ENCODE results near the gene COA1.
"Not testable (repeated sequence)": the region's sequence is repeated elsewhere in the genome, so short reads cannot be mapped to it uniquely, and the experiment has no call there.

The COA1 gene

GRCh38 chr7:43758029-43758821 lies 28.9 kb upstream of the COA1 start, which contains the start of gene BLVRA:
Gene BLVRA, plus strand, starts transcription at chr7:43758680. Its CDS starts 12,479 bp downstream, at chr7:43771159.
- no peak for DNase-seq (ENCODE audit: low spot score)

DNA sequence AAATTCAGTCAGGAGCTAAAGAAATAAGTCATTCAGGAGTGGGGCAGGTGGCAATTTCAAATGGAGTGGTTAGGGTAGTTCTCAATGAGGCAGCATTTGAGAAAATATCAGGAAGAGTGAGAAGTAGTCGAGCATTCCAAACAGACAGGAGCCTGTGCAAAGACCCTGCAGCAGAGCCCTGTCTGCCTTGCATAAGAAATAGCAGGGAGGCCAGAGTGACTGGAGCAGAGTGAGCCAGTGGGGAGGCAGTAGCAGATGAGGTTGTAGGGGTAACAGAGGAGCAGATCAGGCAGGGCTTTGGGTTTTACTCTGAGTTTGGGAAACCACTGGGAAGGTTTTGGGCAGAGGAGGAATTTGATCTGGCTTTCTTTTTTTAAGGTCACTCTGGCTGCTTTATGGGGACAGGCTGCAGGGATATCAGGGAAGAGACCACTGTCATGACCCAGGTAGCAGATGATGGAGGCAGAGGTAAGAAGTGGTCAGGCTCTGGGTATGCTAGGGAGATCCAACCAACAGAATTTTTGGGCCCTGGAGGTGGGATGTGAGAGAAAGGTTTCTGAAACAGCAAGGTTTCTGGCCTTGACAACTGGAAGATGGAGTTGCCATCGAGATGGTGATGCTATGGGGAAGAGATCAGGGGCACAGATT lies 27.9 kb upstream of the COA1 start:
- DNase-seq (ENCODE audit: low spot score) = no peak

GRCh38 chr7:43756368-43757072 lies 27.2 kb upstream of the COA1 start:
- no peak for DNase-seq (ENCODE audit: low spot score)

DNA sequence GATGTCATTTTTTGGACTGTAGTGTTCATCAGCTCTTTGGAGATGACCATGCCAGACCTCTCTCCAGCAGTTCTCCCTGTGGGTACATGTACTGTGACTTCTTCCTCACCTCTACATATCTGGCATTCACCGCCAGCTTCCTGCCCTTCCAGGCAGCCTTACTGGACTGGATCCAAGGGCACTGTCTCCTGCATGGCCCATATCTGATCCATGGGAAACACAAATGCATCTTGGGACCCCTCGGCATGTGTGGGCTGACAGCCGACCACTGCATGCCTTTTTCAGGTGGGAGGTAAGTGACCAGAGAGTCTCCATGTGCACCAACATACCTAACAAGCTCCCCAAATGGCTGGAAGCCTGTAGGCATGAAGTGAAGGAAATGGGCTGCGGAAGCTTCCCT lies 25.3 kb upstream of the COA1 start:
- no peak for DNase-seq (ENCODE audit: low spot score)

DNA sequence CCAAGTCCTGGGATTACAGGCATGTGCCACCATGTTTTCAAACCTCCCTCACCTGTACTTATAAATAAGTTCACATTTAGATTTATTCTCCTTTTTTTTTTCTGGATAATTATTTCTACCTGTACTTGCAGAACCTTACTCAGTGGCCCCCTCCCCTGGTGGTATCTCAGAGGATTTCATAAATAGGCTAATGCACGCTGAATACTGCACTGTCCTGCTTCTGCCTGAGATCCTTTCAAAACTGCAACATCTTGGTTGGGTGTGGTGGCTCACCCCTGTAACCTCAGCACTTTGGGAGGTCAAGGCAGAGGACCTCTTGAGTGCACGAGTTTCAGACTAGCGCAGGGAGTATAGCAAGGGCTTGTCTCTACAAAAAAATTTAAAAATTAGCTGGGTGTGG lies 24.5 kb upstream of the COA1 start:
- no peak for DNase-seq (ENCODE audit: low spot score)

DNA sequence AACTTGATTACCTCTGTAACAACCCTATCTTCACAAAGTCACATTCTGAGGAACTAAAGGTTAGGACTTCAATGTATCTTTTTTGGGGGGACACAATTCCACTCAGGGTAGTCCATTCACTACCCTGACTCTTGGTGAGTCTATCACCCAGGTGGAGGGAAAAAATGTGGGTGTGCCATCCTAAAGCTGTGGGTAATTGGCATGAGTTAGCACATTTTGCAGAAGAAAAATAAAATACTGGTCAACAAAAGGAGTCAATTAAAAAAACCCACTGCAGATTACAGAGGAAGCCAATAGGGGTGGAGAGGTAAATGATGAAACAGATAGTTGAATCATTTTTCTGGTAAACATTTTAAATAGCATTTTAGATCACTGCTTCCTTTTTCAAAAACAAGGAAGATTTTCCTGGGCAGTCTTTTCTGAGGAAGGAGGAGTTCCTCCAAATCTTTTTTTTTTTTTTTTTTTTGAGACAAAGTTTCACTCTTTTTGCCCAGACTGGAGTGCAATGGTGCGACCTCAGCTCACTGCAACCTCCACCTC lies 24.0 kb upstream of the COA1 start:
- DNase-seq (ENCODE audit: low spot score) = no peak

DNA sequence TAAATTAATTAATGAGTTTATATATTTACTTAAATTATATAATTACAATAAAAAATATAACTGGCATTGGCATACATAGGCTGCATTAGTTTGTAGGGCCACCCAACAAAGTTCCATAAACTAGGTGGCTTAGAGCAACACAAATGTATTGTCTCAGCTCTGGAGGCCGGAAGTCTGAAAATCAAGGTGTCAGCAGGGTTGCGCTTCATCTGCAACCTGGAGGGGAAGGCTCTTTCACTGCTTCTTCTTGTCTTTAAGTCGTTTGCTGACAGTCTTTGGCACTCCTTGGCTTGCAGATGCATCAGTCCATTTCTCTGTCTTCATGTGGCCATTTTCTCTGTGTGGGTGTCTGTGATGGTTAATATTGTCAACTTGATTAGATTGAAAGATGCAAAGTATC lies 23.1 kb upstream of the COA1 start:
- no peak for DNase-seq (ENCODE audit: low spot score)

GRCh38 chr7:43750016-43750887 lies 20.9 kb upstream of the COA1 start:
- no peak for DNase-seq (ENCODE audit: low spot score)

- DNase-seq (ENCODE audit: low spot score) = no peak
Measured at GRCh38 chr7:43749383-43749940, 20.1 kb upstream of the COA1 start.

GRCh38 chr7:43747328-43748105 lies 18.2 kb upstream of the COA1 start:
- no peak for DNase-seq (ENCODE audit: low spot score)

DNA sequence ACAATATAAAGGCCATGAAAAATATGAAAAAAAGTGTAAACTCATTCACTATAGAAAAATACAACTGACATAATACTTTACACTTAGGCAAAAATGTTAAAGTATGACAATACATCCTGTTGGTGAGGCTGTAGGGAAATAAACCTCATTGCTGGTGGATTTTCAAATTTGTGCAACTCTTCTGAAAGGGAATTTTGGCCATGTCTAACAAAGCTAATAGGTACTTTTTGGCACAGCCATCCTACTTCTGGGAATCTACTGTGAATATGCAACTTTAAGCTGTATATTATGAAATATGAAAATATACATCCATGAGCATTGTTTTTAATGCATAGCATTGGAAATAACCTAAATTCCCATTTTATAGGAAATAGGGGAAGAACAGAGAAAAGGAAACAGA lies 13.4 kb upstream of the COA1 start:
- no peak for DNase-seq (ENCODE audit: low spot score)

GRCh38 chr7:43737467-43738127 lies 8.3 kb upstream of the COA1 start:
- DNase-seq (ENCODE audit: low spot score) = no peak

DNA sequence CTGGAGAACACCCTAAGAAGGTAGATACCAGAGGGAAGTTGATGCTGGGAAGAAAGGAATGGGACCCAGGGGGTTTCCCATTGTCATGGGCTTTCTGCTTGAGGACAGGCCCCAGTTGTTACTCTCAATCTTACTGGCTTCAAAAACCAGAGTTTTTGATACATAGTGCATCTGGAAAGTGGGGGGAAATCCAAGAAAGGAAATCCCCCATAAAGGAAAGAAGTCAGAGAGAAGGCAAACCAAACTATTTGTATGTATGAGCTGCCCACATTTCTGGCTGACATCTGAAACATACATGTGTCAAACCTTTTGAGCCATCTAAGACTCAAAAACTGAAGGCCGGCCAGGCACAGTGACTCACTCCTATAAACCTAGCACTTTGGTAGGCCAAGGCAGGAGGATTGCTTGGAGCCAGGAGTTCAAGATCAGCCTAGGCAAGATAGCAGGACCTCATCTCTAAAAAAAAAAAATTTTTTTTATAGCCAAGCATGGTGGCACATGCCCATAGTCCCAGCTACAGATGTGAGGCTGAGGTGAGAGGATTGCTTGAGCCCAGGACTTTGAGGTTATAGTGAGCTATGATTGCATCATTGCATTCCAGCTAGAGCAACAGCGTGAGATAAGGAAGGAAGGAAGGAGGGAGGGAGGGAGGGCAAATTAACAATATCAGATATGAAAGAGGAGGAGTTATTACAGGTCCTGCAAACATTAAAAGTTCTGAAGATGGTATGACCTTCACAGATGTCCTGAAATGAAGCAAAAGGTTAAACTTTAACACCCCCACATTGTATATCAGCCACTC lies 6.7 kb upstream of the COA1 start:
- DNase-seq (ENCODE audit: low spot score) = no peak

GRCh38 chr7:43735403-43735801 lies 6.1 kb upstream of the COA1 start:
- DNase-seq (ENCODE audit: low spot score) = no peak

DNA sequence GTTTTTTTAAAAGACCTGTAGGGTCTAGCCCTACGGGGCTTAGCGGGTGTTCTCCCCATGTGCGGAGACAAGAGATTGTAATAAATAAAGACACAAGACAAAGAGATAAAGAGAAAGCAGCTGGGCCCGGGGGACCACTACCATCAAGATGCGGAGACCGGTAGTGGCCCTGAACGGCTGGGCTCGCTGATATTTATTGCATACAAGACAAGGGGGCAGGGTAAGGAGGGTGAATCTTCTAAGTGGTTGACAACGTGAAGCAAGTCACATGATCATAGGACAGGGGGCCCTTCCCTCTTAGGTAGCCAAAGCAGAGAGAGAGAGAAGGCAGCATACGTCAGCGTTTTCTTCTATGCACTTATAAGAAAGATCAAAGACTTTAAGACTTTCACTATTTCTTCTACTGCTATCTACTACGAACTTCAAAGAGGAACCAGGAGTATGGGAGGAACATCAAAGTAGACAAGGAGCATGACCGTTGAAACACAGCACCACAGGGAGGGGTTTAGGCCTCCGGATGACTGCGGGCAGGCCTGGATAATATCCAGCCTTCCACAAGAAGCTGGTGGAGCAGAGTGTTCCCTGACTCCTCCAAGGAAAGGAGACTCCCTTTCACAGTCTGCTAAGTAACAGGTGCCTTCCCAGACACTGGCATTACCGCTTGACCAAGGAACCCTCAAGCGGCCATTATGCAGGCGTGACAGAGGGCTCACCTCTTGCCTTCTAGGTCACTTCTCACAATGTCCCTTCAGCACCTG lies 5.4 kb upstream of the COA1 start:
- not testable (repeated sequence) for DNase-seq (ENCODE audit: low spot score)

DNA sequence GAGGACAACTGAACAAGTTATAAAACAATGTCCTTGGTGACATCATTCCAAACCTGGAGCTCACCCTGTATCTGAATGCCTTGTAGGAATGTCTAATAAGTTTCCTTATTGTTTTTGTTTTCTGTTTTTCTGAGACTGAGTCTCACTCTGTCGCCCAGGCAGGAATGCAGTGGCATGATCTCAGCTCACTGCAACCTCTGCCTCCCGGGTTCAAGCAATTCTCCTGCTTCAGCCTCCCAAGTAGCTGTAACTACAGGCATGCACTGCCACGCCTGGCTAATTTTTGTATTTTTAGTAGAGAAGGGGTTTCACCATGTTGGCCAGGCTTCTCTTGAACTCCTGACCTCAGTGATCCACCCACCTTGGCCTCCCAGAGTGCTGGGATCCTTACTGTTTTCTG lies 2.2 kb upstream of the COA1 start:
- DNase-seq (ENCODE audit: low spot score) = not testable (repeated sequence)

DNA sequence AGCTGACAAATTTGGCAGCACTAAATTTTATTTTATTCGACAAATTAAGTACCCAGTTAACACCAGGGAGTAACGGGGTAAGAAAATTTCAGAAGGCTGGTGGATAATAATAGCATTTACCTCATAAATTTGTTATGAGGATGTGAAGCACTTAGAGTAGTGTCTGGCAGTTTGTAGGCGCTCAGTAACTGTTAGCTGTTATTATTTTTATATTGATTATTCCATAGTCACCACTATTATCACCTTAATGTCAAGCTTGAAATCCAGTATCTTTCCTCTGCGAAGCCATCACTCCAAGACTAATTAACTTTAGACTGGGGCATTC lies 563 bp upstream of the COA1 start:
- no peak for DNase-seq (ENCODE audit: low spot score)

GRCh38 chr7:43727494-43727893 lies 1.8 kb downstream of the COA1 start:
- no peak for DNase-seq (ENCODE audit: low spot score)

GRCh38 chr7:43727003-43727402 lies 2.3 kb downstream of the COA1 start:
- no peak for DNase-seq (ENCODE audit: low spot score)
